Sigmoid colon (tissue), 7 donors: ENCODE measurements around the gene IQCF6. TPM values are rescaled to one million over a fixed set of nuclear protein-coding genes. Genes with fewer than 3 reads are reported as not detected.
"Not testable (repeated sequence)": the region's sequence is repeated elsewhere in the genome, so short reads cannot be mapped to it uniquely, and the experiment has no call there.

Source experiments
- DNase-seq: peaks from one replicate; pipeline ENCODE4 v3.0.0-alpha.2; 2019
- H3K27ac ChIP-seq, 4 donors: fragments of 200-600 bp; sonication (generic); one replicate each; pipeline ENCODE4 v1.5.1; 2016 to 2019; ENCODE audit warnings: mild to moderate bottlenecking in 1 of 4
- H3K27me3 ChIP-seq, 3 donors: fragments of 200-600 bp; sonication (generic); one replicate each; pipeline ENCODE4 v1.5.1; 2019; ENCODE audit warnings: mild to moderate bottlenecking in 1 of 3
- H3K36me3 ChIP-seq, 4 donors: fragments of 200-600 bp; sonication (generic); one replicate each; pipeline ENCODE4 v1.5.1; 2016 to 2019
- H3K4me1 ChIP-seq, 4 donors: fragments of 200-600 bp; sonication (generic); one replicate each; pipeline ENCODE4 v1.5.1; 2017 to 2019
- H3K4me3 ChIP-seq, 4 donors: fragments of 200-600 bp; sonication (generic); one replicate each; pipeline ENCODE4 v1.5.1; 2017 to 2019; ENCODE audit warnings: mild to moderate bottlenecking in 2 of 4, moderate library complexity in 1 of 4
- H3K9me3 ChIP-seq, 4 donors: fragments of 200-600 bp in 3 of 4; sonication (generic) in 3 of 4; one replicate each; pipeline versions ENCODE4 v1.5.1 to v1.6.1; 2013 to 2019
- CTCF ChIP-seq, 4 experiments: fragments of 450-650 bp in 3 of 4; fragments of 200-600 bp in 1 of 4; IDR thresholded peaks; one replicate each; pipeline ENCODE4 v1.5.1; 2016 to 2019; ENCODE audit warnings: antibody characterized with exemption in 4 of 4, mild to moderate bottlenecking in 3 of 4, moderate library complexity in 2 of 4
- EP300 ChIP-seq, 4 donors: sonication (generic); formaldehyde crosslinking; IDR thresholded peaks; one replicate each; pipeline ENCODE4 v1.6.1; 2017; ENCODE audit warnings: antibody characterized with exemption in 4 of 4
- POLR2A ChIP-seq, 2 donors: fragments of 450-650 bp; IDR thresholded peaks; one replicate each; pipeline ENCODE4 v1.6.1; 2016; ENCODE audit warnings: antibody characterized with exemption in 2 of 2, mild to moderate bottlenecking in 2 of 2, moderate library complexity in 2 of 2
- POLR2AphosphoS5 ChIP-seq, 4 donors: sonication (generic); formaldehyde crosslinking; IDR thresholded peaks; one replicate each; pipeline ENCODE4 v1.6.1; 2017; ENCODE audit warnings: antibody characterized with exemption in 4 of 4
- WGBS, 2 donors: extraction: QIAGEN DNeasy Blood & Tissue Kit; methylation state at CpG; one replicate each; pipeline ENCODE4 v1.1.7; 2013; 5-methylcytosine and 5-hydroxymethylcytosine counted together
- intact Hi-C: fragments of 100-400 bp; cut with DNase I; formaldehyde crosslinking; loops from one replicate; pipeline ENCODE4 v1.15.1; 2023
- polyA plus RNA-seq, 3 donors: library from polyadenylated mRNA; stranded (reverse); fragments of 200-250 nt; gene quantifications; one replicate each; pipeline ENCODE4 v1.2.3, GENCODE V29; 2013
- total RNA-seq, 4 donors: library from RNA; depleted of rRNA; stranded (reverse); fragments of >200 nt; gene quantifications; one replicate each; pipeline ENCODE4 v1.1.0, GENCODE V29; 2016
- donor health status: healthy with polysubstance abuse.
- donor health status: Bipolar disorder and iron deficiency.
- donor health status: healthy.

IQCF6 gene
- total and polyA plus RNA-seq, 7 donors: not detected

DNA sequence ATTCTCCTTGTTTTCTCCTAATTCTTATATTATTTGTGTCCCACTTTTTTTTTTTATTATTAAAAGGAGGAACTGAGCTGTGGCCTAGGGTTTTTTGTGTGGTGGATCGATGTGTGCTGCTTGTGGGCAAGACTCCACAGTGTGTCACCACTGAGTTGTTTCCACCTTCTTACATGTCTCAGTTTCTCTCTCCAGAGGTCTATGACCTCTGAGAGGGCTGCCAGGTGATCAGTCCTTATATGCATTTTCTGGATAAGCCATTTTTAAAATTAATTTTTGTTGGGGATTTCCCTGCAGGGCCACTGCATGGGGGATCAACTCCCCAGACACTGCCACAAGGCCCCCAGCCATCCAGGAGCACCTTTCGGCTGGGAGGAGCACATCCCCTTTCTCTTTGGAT, 27.8 kb downstream of the IQCF6 start:
- intact Hi-C loops: no loop called here
- H3K27me3 ChIP-seq: no peaks in the 10 kb centered on the region
- no peaks in the 10 kb centered on the region for H3K36me3 ChIP-seq
- no peaks in the 10 kb centered on the region for H3K9me3 ChIP-seq
- H3K4me1 ChIP-seq: no peaks in the 10 kb centered on the region
- no peak overlapping the region for H3K4me3 ChIP-seq
- WGBS, 2 donors: 91 to 96% methylated on average over 2 of the region's 2 CpGs
- TF ChIP-seq EP300 (IDR thresholded peaks at IDR 0.05) (no peak), CTCF (IDR thresholded peaks at IDR 0.05) (no peak), POLR2A (IDR thresholded peaks at IDR 0.05) (no peak), POLR2AphosphoS5 (IDR thresholded peaks at IDR 0.05) (no peak)
- no peak overlapping the region for H3K27ac ChIP-seq
- no peak for DNase-seq

- DNase-seq: no peak
- Histone ChIP-seq H3K9me3 (no peaks in the 10 kb centered on the region), H3K36me3 (no peaks in the 10 kb centered on the region), H3K27me3 (no peaks in the 10 kb centered on the region), H3K4me3 (no peak overlapping the region), H3K27ac (no peak overlapping the region), H3K4me1 (no peaks in the 10 kb centered on the region)
- intact Hi-C loops: no loop called here
- WGBS, 2 donors: 92% methylated on average over 1 of the region's 1 CpG
- no peak for TF ChIP-seq POLR2A (IDR thresholded peaks at IDR 0.05)
- no peak for TF ChIP-seq CTCF (IDR thresholded peaks at IDR 0.05)
- TF ChIP-seq POLR2AphosphoS5 (IDR thresholded peaks at IDR 0.05): no peak
- TF ChIP-seq EP300 (IDR thresholded peaks at IDR 0.05): no peak
Measured at GRCh38 chr3:51750878-51751277, 28.2 kb downstream of the IQCF6 start.

DNA sequence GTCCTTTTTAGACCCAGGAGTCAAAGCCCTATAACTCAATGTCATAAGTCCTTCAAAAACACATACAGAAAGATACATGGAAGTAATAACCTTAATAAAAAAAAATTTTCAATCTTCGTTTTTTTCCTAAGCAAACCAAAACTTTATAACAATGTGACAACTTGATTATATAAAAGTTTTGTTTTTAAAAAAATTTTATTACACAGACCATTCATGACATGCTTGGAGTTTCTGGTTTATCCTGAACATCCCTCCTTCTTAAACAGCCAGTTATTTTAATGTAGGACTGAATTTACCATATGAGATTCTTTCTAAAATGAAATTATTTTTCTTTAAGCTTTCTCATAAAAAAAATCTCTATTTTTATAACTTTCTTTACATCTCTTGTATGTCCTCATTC, 30.7 kb downstream of the IQCF6 start:
- Histone ChIP-seq H3K9me3 (no peaks in the 10 kb centered on the region), H3K27ac (no peak overlapping the region), H3K36me3 (no peaks in the 10 kb centered on the region), H3K27me3 (no peaks in the 10 kb centered on the region), H3K4me3 (no peak overlapping the region), H3K4me1 (no peaks in the 10 kb centered on the region)
- intact Hi-C loops: no loop called here
- 56 to 71% methylated on average over 1 of the region's 1 CpG for WGBS, 2 donors
- no peak for DNase-seq
- TF ChIP-seq POLR2AphosphoS5 (IDR thresholded peaks at IDR 0.05): no peak
- TF ChIP-seq CTCF (IDR thresholded peaks at IDR 0.05): no peak
- no peak for TF ChIP-seq EP300 (IDR thresholded peaks at IDR 0.05)
- no peak for TF ChIP-seq POLR2A (IDR thresholded peaks at IDR 0.05)

GRCh38 chr3:51747840-51748239, 31.2 kb downstream of the IQCF6 start:
- Histone ChIP-seq H3K36me3 (no peaks in the 10 kb centered on the region), H3K27me3 (no peaks in the 10 kb centered on the region), H3K4me3 (no peak overlapping the region), H3K9me3 (no peaks in the 10 kb centered on the region), H3K27ac (no peak overlapping the region), H3K4me1 (no peaks in the 10 kb centered on the region)
- DNase-seq: no peak
- TF ChIP-seq CTCF (IDR thresholded peaks at IDR 0.05): no peak
- no peak for TF ChIP-seq POLR2A (IDR thresholded peaks at IDR 0.05)
- no peak for TF ChIP-seq POLR2AphosphoS5 (IDR thresholded peaks at IDR 0.05)
- no peak for TF ChIP-seq EP300 (IDR thresholded peaks at IDR 0.05)
- intact Hi-C loops: no loop called here

DNA sequence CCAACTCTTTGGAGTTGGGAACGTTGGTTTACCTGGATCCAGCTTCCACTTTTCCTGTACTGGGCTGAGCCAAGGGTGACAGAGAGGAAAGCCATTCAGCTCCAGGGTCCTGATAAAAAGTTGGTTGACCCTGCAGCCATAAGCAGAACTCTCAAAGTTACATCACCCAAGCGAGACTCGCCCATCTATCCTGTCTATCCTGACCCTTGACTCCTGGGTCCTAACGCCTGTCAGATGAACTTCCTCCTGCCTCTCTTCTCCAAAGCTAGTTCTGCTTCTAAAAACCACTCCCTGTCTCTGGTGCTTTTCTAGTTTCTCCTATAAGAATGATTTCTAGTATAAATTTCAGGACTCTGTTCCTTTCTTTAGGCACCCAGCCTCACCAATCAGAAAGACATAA, 36.1 kb downstream of the IQCF6 start:
- H3K27me3 ChIP-seq, H3K36me3 ChIP-seq, DNase-seq, H3K27ac ChIP-seq, H3K4me1 ChIP-seq, H3K4me3 ChIP-seq, intact Hi-C loops, H3K9me3 ChIP-seq: not testable (repeated sequence)
- 36 to 59% methylated on average over 4 of the region's 4 CpGs for WGBS, 2 donors

- DNase-seq, H3K36me3 ChIP-seq, H3K4me3 ChIP-seq, H3K4me1 ChIP-seq, H3K27me3 ChIP-seq, H3K27ac ChIP-seq, intact Hi-C loops, H3K9me3 ChIP-seq: not testable (repeated sequence)
- WGBS, 2 donors: 87 to 93% methylated on average over 3 of the region's 3 CpGs
Measured at GRCh38 chr3:51742320-51742719, 36.7 kb downstream of the IQCF6 start.
